Measurements from ENCODE around the gene HS3ST3A1.
"Not testable (repeated sequence)": the region's sequence is repeated elsewhere in the genome, so short reads cannot be mapped to it uniquely, and the experiment has no call there.

Gene HS3ST3A1

GRCh38 chr17:13538841-13539411 lies 62.8 kb downstream of the HS3ST3A1 start:
- DNase-seq (ENCODE audit: low read depth in 2 of 2), result no peak

- DNase-seq (ENCODE audit: low read depth in 2 of 2), result no peak
These were observed 63.7 kb downstream of the HS3ST3A1 start for GRCh38 chr17:13537871-13538643.

DNA sequence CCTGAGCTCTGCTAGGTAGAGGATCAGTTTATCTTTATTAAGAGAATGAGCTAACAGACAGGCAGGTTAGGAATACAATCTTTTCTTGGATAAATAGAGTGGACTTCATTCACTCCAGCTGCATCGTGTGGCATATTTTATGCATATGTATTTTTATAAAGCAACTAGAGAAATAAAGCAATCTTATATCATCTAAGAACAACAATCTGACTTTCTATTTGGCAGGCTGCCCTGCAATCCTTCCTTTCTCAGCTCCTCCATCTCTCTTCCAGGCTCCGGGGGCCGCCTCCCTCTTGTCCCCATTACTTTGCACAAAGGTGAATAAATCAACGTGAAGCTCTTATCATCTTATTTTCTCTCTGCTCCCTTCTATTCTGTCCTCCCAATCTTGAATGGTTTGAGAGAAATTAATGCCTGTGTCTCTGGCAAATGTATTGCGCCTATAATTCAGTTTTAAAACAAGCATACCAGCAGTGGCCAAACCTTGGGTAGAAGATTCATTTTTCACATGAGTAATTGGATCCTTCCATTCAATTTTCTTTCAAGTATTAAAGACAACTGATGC lies 64.5 kb downstream of the HS3ST3A1 start:
- no peak for DNase-seq (ENCODE audit: low read depth in 2 of 2)

DNA sequence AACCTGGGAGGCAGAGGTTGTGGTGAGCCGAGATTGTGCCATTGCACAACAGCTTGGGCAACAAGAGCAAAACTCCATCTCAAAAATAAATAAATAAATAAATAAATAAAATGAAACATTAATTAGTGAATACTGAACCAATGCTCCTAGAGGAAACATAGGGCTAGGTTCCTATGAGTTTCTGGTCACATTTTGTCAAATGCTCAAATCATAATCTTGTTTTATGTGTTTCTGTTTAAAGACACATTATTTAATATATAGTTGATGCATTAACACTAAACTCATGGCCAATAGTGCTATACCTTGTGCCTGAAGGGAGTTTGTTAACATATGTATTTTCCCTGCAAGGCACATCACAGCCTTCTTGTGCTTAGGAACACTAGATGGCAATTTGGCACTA lies 66.8 kb downstream of the HS3ST3A1 start:
- DNase-seq (ENCODE audit: low read depth in 2 of 2), result no peak

DNA sequence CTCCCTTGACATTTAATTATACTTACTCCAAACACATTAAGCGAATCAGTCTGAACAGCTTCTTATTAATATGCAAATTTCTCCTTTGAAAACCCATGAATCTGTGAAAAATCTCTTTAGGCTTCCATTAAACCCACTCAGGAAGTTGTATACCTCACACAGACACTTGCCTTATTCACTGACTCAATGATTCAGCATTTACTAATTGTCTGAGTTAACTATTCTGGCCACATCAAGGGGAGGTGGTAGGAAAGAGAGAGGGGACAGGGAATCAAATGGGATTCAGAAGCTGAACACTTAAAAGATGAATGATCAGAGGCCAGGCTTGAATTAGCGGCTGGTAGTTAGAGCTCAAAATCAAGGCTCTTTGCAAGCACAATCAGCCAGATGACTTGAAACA lies 70.0 kb downstream of the HS3ST3A1 start:
- DNase-seq (ENCODE audit: low read depth in 2 of 2), result no peak

GRCh38 chr17:13525876-13526275 lies 75.9 kb downstream of the HS3ST3A1 start:
- DNase-seq (ENCODE audit: low read depth in 2 of 2), result no peak

GRCh38 chr17:13523164-13523563 lies 78.6 kb downstream of the HS3ST3A1 start:
- DNase-seq (ENCODE audit: low read depth in 2 of 2), result no peak

GRCh38 chr17:13522749-13523148 lies 79.0 kb downstream of the HS3ST3A1 start:
- no peak for DNase-seq (ENCODE audit: low read depth in 2 of 2)

DNA sequence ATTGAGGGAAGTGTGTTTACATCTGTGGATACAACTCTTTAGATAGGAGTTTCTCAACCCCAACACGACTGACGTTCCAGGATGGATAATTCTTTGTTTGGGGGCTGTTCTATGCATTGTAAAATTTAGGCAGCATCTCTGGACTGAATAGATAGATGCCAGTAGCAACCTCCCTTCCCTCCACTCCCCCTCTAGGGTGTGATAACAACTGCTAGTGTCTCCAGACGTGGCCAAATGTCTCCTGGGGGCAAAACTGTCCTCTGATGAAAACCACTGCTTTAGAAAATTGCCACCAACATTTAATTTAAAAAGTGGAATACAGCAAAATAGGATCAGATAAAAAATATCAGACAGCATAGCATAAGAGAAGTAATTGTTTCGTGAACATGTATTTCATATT lies 79.9 kb downstream of the HS3ST3A1 start:
- DNase-seq (ENCODE audit: low read depth in 2 of 2), result no peak

DNA sequence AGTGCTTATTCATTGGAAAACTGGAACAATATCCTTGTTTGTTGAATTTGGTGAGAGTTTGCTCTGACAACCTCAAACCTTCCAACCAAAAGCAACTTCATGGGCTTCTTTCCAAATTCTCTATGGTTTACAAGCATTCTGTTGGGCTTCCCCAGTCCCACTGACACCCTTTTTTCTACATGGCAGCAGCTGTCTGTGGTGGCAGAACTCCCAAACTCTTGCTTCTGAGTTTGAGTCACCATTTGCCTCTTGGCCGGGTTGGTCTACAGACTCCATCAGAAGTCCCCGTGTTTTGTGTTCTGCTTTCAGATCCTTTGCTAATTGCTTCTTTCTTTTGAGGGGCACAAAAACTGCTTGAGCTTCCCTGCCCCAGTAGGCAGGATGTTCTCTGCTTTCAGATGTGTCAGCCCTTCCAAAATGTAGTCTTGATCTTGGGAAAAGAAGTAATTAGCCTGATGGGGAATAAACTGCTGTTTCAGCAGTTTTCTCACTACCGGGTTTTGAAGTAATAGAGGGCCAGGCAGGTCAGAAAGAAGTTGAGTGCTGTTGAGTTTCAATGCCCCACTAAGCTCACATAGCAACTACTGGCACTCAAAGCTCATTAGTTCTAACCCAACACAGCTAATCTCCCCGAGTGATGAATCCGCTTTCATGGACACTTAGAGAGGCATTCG lies 80.7 kb downstream of the HS3ST3A1 start:
- no peak for DNase-seq (ENCODE audit: low read depth in 2 of 2)

GRCh38 chr17:13518261-13519000 lies 83.3 kb downstream of the HS3ST3A1 start:
- DNase-seq (ENCODE audit: low read depth in 2 of 2), result no peak

DNA sequence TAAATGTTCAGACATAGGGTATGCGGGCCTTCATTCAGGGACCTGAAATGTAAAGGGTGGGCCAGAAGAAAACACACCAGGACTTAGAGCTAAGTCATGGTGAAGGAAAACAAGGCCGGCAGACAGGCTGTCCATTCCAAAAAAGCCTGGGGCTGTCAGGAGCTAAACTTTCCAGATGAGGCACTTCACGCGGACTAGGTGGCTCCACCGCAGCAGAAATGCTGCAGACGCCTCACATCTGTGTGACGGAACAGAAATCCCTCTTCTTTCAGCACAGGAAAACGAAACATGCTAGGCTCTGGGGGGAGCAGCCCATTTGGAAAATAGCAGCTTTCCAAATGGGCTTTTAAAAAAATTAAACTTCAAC lies 88.7 kb downstream of the HS3ST3A1 start:
- DNase-seq (ENCODE audit: low read depth in 2 of 2), result no peak

DNA sequence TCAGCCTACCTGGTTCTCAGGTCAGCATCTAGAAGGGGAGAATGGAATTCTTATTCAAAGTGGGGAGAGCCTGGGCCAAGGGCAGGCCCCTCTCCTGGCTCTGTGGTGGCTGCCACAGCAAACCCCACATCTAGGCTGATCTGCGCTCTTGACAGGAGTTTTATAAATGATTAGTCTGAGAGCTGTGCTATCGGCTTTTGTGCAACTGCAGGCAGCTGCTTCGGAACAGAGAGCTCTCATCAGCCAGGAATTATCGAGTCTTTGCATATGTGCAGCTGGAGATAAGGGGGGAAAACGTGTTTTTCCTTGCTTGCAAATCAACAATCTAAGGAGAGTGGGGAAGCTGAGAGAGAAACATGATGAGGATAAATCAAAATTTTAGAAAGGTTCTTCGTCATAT lies 91.7 kb downstream of the HS3ST3A1 start:
- DNase-seq (ENCODE audit: low read depth in 2 of 2), result no peak

DNA sequence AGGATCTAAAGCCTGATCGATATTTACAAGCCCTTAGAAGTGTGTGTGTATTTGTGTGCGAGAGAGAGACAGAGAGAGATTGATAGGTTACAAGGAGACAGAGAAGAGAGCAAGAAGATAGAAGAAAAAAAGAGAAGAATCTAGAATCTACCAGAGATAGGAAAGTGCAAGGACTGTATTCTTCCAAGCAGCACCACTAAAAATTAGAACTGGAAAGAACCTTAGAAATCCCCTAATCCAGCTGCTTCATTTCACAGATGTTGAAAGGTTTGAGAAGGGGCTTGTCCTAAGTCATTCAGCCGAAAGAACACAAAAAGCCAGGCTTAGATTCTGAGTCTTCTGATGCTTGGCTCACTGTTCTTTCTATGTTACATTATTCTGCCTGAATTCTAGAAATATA lies 92.2 kb downstream of the HS3ST3A1 start:
- DNase-seq (ENCODE audit: low read depth in 2 of 2), result no peak

DNA sequence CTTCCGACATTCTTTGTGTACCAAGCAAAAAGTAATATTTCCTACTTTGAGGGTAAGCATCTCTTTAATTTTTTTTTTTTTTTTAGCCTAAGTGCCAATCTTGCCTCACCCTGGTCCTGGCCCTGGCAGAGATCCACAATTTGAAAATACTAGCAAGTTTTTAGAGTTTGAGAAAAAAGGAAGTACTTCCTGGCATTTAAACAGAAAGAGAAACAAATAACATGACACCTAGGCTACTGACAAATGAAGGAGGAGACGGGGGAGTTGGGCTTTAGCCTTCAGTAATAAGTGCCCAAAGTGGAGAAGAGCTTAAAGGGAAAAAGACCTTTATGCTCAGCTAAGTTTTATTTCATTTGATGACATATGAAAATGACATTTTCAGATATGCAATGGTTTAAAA lies 92.8 kb downstream of the HS3ST3A1 start:
- no peak for DNase-seq (ENCODE audit: low read depth in 2 of 2)

DNA sequence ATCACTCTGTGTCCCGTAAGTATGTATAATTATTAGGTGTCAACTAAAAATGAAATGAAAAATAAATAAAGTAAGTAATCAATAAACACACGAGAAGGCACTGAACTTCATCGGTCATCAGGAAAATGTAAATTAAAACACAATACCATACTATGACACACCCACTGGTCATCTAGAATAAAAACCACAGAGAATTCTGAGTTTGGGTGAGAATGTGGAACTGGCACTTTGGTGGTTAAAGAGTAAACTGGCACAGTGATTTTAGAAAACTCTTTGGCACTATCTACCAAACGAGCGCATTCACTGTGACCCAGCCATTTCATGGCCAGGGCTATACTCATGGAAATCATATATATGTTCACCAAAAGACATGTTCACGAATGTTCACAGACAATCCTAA lies 98.2 kb downstream of the HS3ST3A1 start:
- no peak for DNase-seq (ENCODE audit: low read depth in 2 of 2)

DNA sequence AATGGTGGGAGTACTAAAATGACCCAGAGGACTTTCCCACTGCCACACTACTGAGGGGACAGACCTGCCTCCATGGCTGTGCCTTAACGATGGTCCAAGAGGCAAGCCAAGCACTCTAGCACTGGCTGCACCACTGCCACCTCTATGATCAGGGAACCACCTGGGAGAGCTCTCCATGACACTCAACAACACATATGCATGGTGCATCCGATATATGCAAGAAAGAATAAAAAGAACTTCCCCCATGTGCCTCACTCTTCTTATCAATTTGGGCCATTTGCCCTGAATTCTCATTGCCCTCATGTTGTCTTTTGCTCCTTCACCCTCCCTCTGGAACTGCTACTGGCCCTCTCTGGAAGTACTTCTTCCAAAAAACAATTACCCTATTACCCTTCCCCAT lies 99.5 kb downstream of the HS3ST3A1 start:
- DNase-seq (ENCODE audit: low read depth in 2 of 2), result no peak

DNA sequence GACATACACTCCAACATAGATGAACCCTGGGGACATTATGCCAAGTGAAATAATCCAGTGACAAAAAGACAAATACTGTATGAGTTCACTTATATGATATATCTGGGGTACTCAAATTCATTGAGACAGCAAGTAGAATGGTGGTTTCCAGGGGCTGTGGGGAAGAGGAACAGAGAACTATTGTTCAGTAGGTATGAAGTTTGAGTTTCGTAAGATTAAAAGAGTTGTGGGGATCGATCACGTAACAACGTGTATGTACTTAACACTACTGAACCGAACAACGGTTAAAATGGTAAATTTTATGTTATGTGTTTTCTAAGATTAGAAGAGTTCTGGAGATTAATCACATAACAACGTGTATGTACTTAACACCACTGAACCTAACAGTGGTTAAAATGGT lies 100.8 kb downstream of the HS3ST3A1 start:
- DNase-seq (ENCODE audit: low read depth in 2 of 2), result no peak

DNA sequence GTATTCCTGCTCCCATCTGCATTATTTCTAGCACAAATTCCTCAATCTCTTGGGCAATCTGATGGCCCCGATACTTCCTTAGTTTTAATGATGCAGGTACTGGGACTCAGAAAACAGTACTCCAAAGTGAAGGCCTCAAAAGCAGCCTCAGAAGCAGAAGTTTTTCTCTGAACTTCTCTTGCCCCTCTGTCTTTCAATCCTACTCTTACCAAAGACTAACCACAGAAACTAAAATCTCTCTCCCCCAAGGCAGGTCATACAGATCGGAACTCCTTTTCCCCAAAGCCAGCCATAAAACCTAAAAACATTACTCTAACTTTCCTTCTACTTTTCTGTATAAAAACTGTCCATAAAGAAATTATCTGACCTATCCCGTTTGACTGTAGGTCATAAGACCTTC lies 103.5 kb downstream of the HS3ST3A1 start:
- no peak for DNase-seq (ENCODE audit: low read depth in 2 of 2)

DNA sequence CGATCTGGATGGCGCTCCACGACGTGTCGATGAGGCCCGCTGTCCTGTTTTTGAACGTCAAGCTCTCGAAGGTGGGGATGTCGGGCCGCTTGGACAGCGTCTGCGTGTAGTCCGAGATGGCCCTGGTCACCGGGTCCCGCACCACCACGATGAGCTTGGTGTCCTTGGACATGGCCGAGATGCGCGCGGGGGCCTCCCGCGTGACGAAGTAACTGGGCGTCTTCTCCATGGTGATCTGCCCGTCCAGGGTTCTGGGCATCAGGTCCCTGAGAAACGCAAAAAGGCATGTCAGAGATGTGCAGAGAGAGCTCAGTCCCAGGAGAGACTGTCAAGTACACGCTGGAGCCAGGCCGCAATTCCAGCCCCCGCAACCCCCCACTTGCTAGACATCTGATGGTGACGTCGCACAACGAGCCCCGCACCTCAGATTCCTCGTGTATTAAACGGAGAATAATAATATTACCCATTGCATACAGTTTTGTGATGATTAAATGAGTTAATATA lies 105.1 kb downstream of the HS3ST3A1 start:
- not testable (repeated sequence) for DNase-seq (ENCODE audit: low read depth in 2 of 2)

DNA sequence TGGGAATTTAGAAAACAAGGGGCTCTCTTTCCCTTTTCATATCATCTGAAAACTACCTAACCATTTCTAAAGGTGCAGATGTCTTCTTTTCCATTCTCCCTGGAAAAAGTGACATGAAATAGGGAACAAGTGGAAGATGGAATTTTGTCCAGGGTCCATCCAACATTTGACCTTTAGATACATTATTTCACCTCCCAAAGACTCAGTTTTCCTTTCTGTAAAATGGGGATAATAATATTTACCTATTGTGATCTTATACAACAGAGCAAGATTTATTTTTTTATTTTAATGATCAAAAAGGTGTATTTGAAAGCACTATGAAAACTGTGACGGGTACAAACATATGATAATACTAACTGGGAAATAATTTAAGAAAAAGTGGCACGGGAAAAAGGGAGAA lies 106.3 kb downstream of the HS3ST3A1 start:
- no peak for DNase-seq (ENCODE audit: low read depth in 2 of 2)

DNA sequence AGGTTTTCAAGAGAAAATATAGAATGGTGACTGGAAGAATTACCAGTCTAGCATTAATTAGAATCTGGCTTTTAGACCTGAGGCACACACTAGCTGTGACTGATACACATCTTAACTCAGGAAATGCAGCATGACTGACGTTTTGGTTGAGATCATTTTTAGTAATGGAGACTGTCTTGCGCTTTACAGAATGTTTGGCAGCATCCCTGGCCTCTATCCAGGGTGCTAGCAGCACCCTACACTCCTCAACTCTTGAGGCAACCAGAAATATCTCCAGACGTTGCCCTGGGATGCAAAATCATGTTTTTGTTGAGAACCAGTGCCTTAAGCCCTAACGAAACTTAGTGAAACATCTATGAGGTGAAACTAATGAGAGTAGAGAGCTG lies 109.0 kb downstream of the HS3ST3A1 start:
- no peak for DNase-seq (ENCODE audit: low read depth in 2 of 2)
